ENCODE data around the gene EXOC1. TPM values are rescaled to one million over a fixed set of nuclear protein-coding genes. Genes with fewer than 3 reads are reported as not detected.

EXOC1 gene
- total RNA-seq, 1 donor from 2014 or later, result 13.6 TPM

GRCh38 chr4:55854129-55854528 lies 681 bp downstream of the EXOC1 start:
- H3K27me3 ChIP-seq, result no peaks in the 10 kb centered on the region
- intact Hi-C loops (cut with DNase I), result loop anchor here (5.0 kb wide), 2 partner anchors 507 to 678 kb away; partner anchors contain the start of gene SRD5A3

GRCh38 chr4:55857586-55857985 lies 4.1 kb downstream of the EXOC1 start:
- intact Hi-C loops (cut with DNase I), result no loop called here
- peaks cover 0 to 7% of the 10 kb centered on the region in 2 donors for H3K4me1 ChIP-seq

More at GRCh38 chr4:55854129-55854528, 681 bp downstream of the EXOC1 start:
- no peaks in the 10 kb centered on the region for H3K9me3 ChIP-seq
- no peak for DNase-seq (ENCODE audit: low spot score in 2 of 2)
- TF ChIP-seq CTCF (IDR thresholded peaks at IDR 0.05), result no peak
- H3K4me1 ChIP-seq, result peaks cover 0 to 7% of the 10 kb centered on the region in 2 donors
- peak overlapping the region; percentile 90 to 93 for H3K4me3 ChIP-seq
- no peaks in the 10 kb centered on the region for H3K36me3 ChIP-seq
- peak overlapping the region; percentile 87 to 96 for H3K27ac ChIP-seq

GRCh38 chr4:55859711-55860110 lies 6.3 kb downstream of the EXOC1 start:
- Histone ChIP-seq H3K9me3 (no peaks in the 10 kb centered on the region), H3K4me1 (peaks cover 0 to 7% of the 10 kb centered on the region in 2 donors), H3K27me3 (no peaks in the 10 kb centered on the region), H3K36me3 (peaks cover 7 to 28% of the 10 kb centered on the region in 2 donors), H3K4me3 (no peak overlapping the region), H3K27ac (no peak overlapping the region)
- TF ChIP-seq CTCF (IDR thresholded peaks at IDR 0.05), result no peak
- DNase-seq (ENCODE audit: low spot score in 2 of 2), result no peak
- intact Hi-C loops (cut with DNase I), result no loop called here

More at GRCh38 chr4:55857586-55857985, 4.1 kb downstream of the EXOC1 start:
- Histone ChIP-seq H3K36me3 (peaks cover 7 to 22% of the 10 kb centered on the region in 2 donors), H3K27me3 (no peaks in the 10 kb centered on the region), H3K27ac (no peak overlapping the region), H3K4me3 (no peak overlapping the region), H3K9me3 (no peaks in the 10 kb centered on the region)
- DNase-seq (ENCODE audit: low spot score in 2 of 2), result no peak
- no peak for TF ChIP-seq CTCF (IDR thresholded peaks at IDR 0.05)

- Histone ChIP-seq H3K27ac (peak overlapping the region; percentile 77), H3K36me3 (peaks cover 16 to 41% of the 10 kb centered on the region in 2 donors)
- intact Hi-C loops (cut with DNase I), result loop anchor here (5.0 kb wide), 2 partner anchors 467 to 517 kb away; partner anchors contain the start of genes SRD5A3 and TMEM165
Measured at GRCh38 chr4:55864577-55865223, 11.3 kb downstream of the EXOC1 start.

GRCh38 chr4:55865228-55865806 lies 11.9 kb downstream of the EXOC1 start:
- Histone ChIP-seq H3K27me3 (no peaks in the 10 kb centered on the region), H3K36me3 (peaks cover 19 to 43% of the 10 kb centered on the region in 2 donors), H3K4me3 (no peak overlapping the region), H3K27ac (peak overlapping the region; percentile 77), H3K4me1 (peaks cover 2 to 11% of the 10 kb centered on the region in 2 donors), H3K9me3 (no peaks in the 10 kb centered on the region)
- DNase-seq (ENCODE audit: low spot score in 2 of 2), result no peak
- intact Hi-C loops (cut with DNase I), result loop anchor here (5.0 kb wide), 2 partner anchors 468 to 518 kb away; partner anchors contain the start of genes SRD5A3 and TMEM165
- no peak for TF ChIP-seq CTCF (IDR thresholded peaks at IDR 0.05)

More at GRCh38 chr4:55864577-55865223, 11.3 kb downstream of the EXOC1 start:
- Histone ChIP-seq H3K4me1 (peaks cover 2 to 11% of the 10 kb centered on the region in 2 donors), H3K9me3 (no peaks in the 10 kb centered on the region), H3K27me3 (no peaks in the 10 kb centered on the region), H3K4me3 (no peak overlapping the region)
- TF ChIP-seq CTCF (IDR thresholded peaks at IDR 0.05), result no peak
- no peak for DNase-seq (ENCODE audit: low spot score in 2 of 2)
